ENCODE data around the gene OR1B1. TPM values are rescaled to one million over a fixed set of nuclear protein-coding genes. Genes with fewer than 3 reads are reported as not detected.

Gene OR1B1
- total RNA-seq: under 1 TPM in 1 of 4 donors, not detected in 3; 0.41 TPM

- Histone ChIP-seq H3K4me3 (no peak within 1 kb of the TSS), H3K9me3 (no peaks in the 10 kb centered on the region), H3K36me3 (no peaks in the 10 kb centered on the region), H3K27me3 (no peaks in the 10 kb centered on the region), H3K4me1 (no peaks in the 10 kb centered on the region), H3K27ac (no peak within 1 kb of the TSS)
- TF ChIP-seq CTCF (IDR thresholded peaks at IDR 0.05) (no peak), POLR2A (IDR thresholded peaks at IDR 0.05) (no peak)
- DNase-seq: no peak
- intact Hi-C loops (cut with DNase I; ENCODE audit: low total_unique reads): no loop called here
These were observed at the start of gene OR1B1 for GRCh38 chr9:122657527-122657926. OR1B1 (minus strand) TSS chr9:122657627.

GRCh38 chr9:122695696-122696095 lies 38.3 kb upstream of the OR1B1 start:
- H3K9me3 ChIP-seq: peaks cover 0 to 9% of the 10 kb centered on the region in 2 donors
- H3K27ac ChIP-seq: no peak overlapping the region
- no peaks in the 10 kb centered on the region for H3K4me1 ChIP-seq
- no peaks in the 10 kb centered on the region for H3K36me3 ChIP-seq
- no peaks in the 10 kb centered on the region for H3K27me3 ChIP-seq
- DNase-seq: no peak
- no peak overlapping the region for H3K4me3 ChIP-seq
- TF ChIP-seq CTCF (IDR thresholded peaks at IDR 0.05): no peak
- TF ChIP-seq POLR2A (IDR thresholded peaks at IDR 0.05): no peak
- intact Hi-C loops (cut with DNase I; ENCODE audit: low total_unique reads): no loop called here

- Histone ChIP-seq H3K4me3 (no peak overlapping the region), H3K27ac (no peak overlapping the region), H3K9me3 (no peaks in the 10 kb centered on the region), H3K36me3 (no peaks in the 10 kb centered on the region), H3K4me1 (no peaks in the 10 kb centered on the region), H3K27me3 (no peaks in the 10 kb centered on the region)
- TF ChIP-seq CTCF (IDR thresholded peaks at IDR 0.05) (no peak), POLR2A (IDR thresholded peaks at IDR 0.05) (no peak)
- DNase-seq: no peak
- intact Hi-C loops (cut with DNase I; ENCODE audit: low total_unique reads): no loop called here
These were observed 27.4 kb upstream of the OR1B1 start for GRCh38 chr9:122684851-122685250.

GRCh38 chr9:122672481-122672880 lies 15.1 kb upstream of the OR1B1 start:
- H3K4me1 ChIP-seq: no peaks in the 10 kb centered on the region
- no peak for DNase-seq

GRCh38 chr9:122661416-122661815 lies 4.0 kb upstream of the OR1B1 start, which contains the start of gene OR1L1:
OR1L1 (plus strand) TSS chr9:122661716; CDS start chr9:122661716, 0 bp downstream.
- intact Hi-C loops (cut with DNase I; ENCODE audit: low total_unique reads): no loop called here
- TF ChIP-seq CTCF (IDR thresholded peaks at IDR 0.05) (no peak), POLR2A (IDR thresholded peaks at IDR 0.05) (no peak)
- no peak for DNase-seq
- H3K36me3 ChIP-seq: no peaks in the 10 kb centered on the region
- H3K9me3 ChIP-seq: no peaks in the 10 kb centered on the region
- H3K27ac ChIP-seq: no peak within 1 kb of the TSS
- no peaks in the 10 kb centered on the region for H3K27me3 ChIP-seq
- no peaks in the 10 kb centered on the region for H3K4me1 ChIP-seq
- no peak within 1 kb of the TSS for H3K4me3 ChIP-seq

More at GRCh38 chr9:122672481-122672880, 15.1 kb upstream of the OR1B1 start:
- H3K27ac ChIP-seq: no peak overlapping the region
- intact Hi-C loops (cut with DNase I; ENCODE audit: low total_unique reads): no loop called here
- H3K36me3 ChIP-seq: no peaks in the 10 kb centered on the region
- H3K4me3 ChIP-seq: no peak overlapping the region
- TF ChIP-seq CTCF (IDR thresholded peaks at IDR 0.05) (no peak), POLR2A (IDR thresholded peaks at IDR 0.05) (no peak)
- H3K27me3 ChIP-seq: no peaks in the 10 kb centered on the region
- H3K9me3 ChIP-seq: peaks cover 0 to 3% of the 10 kb centered on the region in 2 donors
